Small intestine (tissue), 7 donors: ENCODE results near the gene SRSF11. TPM values are rescaled to one million over a fixed set of nuclear protein-coding genes. Genes with fewer than 3 reads are reported as not detected.

Experiments
- DNase-seq, 2 donors: peaks; one replicate each; pipeline versions ENCODE4 v3.0.0 to v3.0.0-alpha.2; 2013
- FAIRE-seq: peaks from 2 replicates; lab custom pipeline; 2012; peaks lifted over from hg19 to GRCh38; lab: Jason Lieb, UNC
- H3K27ac ChIP-seq, 3 donors: one replicate each; pipeline ENCODE4 v1.5.1; 2013; ENCODE audit warnings: low read length in 2 of 3, mild to moderate bottlenecking in 2 of 3, control low read depth in 1 of 3, inconsistent platforms in 1 of 3, low read depth in 1 of 3, moderate library complexity in 1 of 3
- H3K27me3 ChIP-seq, 3 donors: one replicate each; pipeline ENCODE4 v1.6.1; 2013; ENCODE audit warnings: low read length in 3 of 3, inconsistent platforms in 1 of 3; ENCODE audit not compliant: control insufficient read depth in 3 of 3, insufficient read depth in 3 of 3
- H3K36me3 ChIP-seq, 3 donors: one replicate each; pipeline ENCODE4 v1.6.1; 2013; ENCODE audit warnings: low read length in 3 of 3, inconsistent platforms in 1 of 3, low read depth in 1 of 3, mild to moderate bottlenecking in 1 of 3, moderate library complexity in 1 of 3; ENCODE audit not compliant: control insufficient read depth in 3 of 3, insufficient read depth in 2 of 3
- H3K4me1 ChIP-seq, 3 donors: one replicate each; pipeline ENCODE4 v1.6.1; 2013; ENCODE audit warnings: low read length in 2 of 3, inconsistent platforms in 1 of 3, low read depth in 1 of 3, mild to moderate bottlenecking in 1 of 3, moderate library complexity in 1 of 3; ENCODE audit not compliant: control insufficient read depth in 3 of 3, insufficient read depth in 2 of 3
- H3K4me3 ChIP-seq, 3 donors: one replicate each; pipeline ENCODE4 v1.5.1; 2013; ENCODE audit warnings: low read length in 3 of 3, control low read depth in 1 of 3, inconsistent platforms in 1 of 3, low read depth in 1 of 3, mild to moderate bottlenecking in 1 of 3, moderate library complexity in 1 of 3
- H3K9me3 ChIP-seq, 2 donors: one replicate each; pipeline ENCODE4 v1.6.1; 2013; ENCODE audit warnings: low read depth in 1 of 2, low read length in 1 of 2; ENCODE audit not compliant: control insufficient read depth in 2 of 2, insufficient read depth in 1 of 2
- WGBS, 3 donors: extraction: QIAGEN DNeasy Blood & Tissue Kit; methylation state at CpG; one replicate each; pipeline ENCODE4 v1.1.7; 2013; 5-methylcytosine and 5-hydroxymethylcytosine counted together
- polyA plus RNA-seq, 4 donors: library from polyadenylated mRNA; stranded (reverse) in 3 of 4; unstranded in 1 of 4; fragments of 200-250 nt in 3 of 4; fragments of 120-200 nt in 1 of 4; gene quantifications; one replicate each; pipeline versions ENCODE4 v1.2.1 to v1.2.3, GENCODE V29; 2013
- donor health status: healthy with polysubstance abuse.
- donor health status: control.
- donor health status: control.
- donor health status: Bipolar disorder and iron deficiency.
- donor health status: healthy.

Gene SRSF11
- polyA plus RNA-seq, 4 donors, result 67.3 to 283 (median 173) TPM

- H3K9me3 ChIP-seq, result no peaks in the 10 kb centered on the region
- H3K4me1 ChIP-seq, result no peaks in the 10 kb centered on the region
- no peak for FAIRE-seq
- H3K27ac ChIP-seq, result no peak overlapping the region
- no peaks in the 10 kb centered on the region for H3K27me3 ChIP-seq
- 64 to 100% (median 94%) methylated on average over 1 of the region's 1 CpG for WGBS, 3 donors
- H3K36me3 ChIP-seq, result peaks cover 0 to 3% (median 0%) of the 10 kb centered on the region in 3 donors
- no peak for DNase-seq
- no peak overlapping the region for H3K4me3 ChIP-seq
Measured at GRCh38 chr1:70256664-70257063, 35.5 kb downstream of the SRSF11 start.

- DNase-seq (no peak), FAIRE-seq (no peak)
- WGBS, 3 donors, result 85 to 94% (median 91%) methylated on average over 7 of the region's 7 CpGs
Measured at GRCh38 chr1:70264839-70265238, 43.7 kb downstream of the SRSF11 start.

DNA sequence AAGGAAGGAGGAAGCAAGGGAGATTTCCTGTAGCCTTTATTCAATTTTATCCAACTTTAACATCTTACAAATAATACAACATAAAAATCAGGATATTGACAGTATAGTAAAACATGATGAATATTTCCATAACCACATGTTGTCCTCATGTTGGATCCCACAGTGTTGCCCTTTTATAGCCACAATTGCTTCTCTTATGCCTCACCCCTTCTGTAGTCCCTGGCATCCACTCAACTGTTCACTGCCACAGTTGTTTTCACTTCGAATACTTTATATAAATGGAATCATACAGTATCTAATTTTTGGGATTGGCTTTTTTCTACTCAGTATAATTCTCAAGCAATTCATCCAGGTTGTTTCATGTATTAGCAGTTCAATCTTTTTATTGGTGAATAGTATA lies 44.8 kb downstream of the SRSF11 start:
- Histone ChIP-seq H3K36me3 (peaks cover 0 to 12% (median 0%) of the 10 kb centered on the region in 3 donors), H3K9me3 (peaks cover 0 to 7% of the 10 kb centered on the region in 2 donors), H3K27ac (no peak overlapping the region), H3K4me3 (no peak overlapping the region), H3K27me3 (no peaks in the 10 kb centered on the region), H3K4me1 (no peaks in the 10 kb centered on the region)
- FAIRE-seq (no peak), DNase-seq (no peak)
- 91 to 98% (median 97%) methylated on average over 1 of the region's 1 CpG for WGBS, 3 donors

More at GRCh38 chr1:70264839-70265238, 43.7 kb downstream of the SRSF11 start:
- Histone ChIP-seq H3K36me3 (peaks cover 0 to 9% (median 0%) of the 10 kb centered on the region in 3 donors), H3K27ac (no peak overlapping the region), H3K4me3 (no peak overlapping the region), H3K4me1 (no peaks in the 10 kb centered on the region), H3K9me3 (peaks cover 0 to 7% of the 10 kb centered on the region in 2 donors), H3K27me3 (no peaks in the 10 kb centered on the region)

DNA sequence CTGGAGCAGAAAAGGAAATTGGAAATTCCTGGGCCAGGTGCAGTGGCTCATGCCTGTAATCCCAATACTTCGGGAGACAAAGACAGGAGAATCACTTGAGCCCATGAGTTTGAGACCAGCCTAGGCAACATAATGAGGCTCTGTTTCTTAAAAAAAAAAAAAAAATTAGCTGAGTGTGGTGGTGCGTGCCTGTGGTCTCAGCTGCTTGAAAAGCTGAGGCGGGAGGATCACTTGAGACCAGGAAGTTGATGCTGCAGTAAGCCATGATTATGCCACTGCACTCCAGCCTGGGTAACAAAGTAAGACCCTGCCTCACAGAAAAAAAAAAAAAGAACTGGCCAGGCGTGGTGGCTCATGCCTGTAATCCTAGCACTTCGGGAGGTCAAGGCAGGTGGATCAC lies 56.7 kb downstream of the SRSF11 start:
- WGBS, 3 donors, result 89 to 97% (median 91%) methylated on average over 5 of the region's 5 CpGs
- no peak for DNase-seq
- Histone ChIP-seq H3K27ac (no peak overlapping the region), H3K4me1 (peaks cover 0 to 4% (median 0%) of the 10 kb centered on the region in 3 donors), H3K36me3 (peaks cover 2 to 26% (median 2%) of the 10 kb centered on the region in 3 donors), H3K4me3 (no peak overlapping the region), H3K27me3 (no peaks in the 10 kb centered on the region), H3K9me3 (no peaks in the 10 kb centered on the region)
- no peak for FAIRE-seq

DNA sequence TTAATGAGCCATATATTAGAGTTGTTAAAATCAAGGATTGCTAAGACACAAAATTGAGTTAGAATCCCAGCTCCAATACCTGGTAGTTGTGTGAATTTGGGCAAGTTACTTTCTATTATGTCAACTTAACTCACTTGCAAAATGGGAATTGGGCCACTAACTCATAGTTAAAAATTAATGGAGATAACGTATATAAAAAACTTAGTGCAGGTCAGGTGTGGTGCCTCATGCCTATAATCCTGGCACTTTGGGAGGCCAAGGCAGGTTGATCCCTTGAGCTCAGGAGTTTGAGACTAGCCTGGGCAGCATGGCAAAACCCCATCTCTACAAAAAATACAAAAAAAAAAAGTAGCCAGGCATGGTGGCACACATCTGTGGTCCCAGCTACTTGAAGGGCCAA lies 57.5 kb downstream of the SRSF11 start:
- WGBS, 3 donors, result 13 to 71% (median 37%) methylated on average over 1 of the region's 1 CpG

GRCh38 chr1:70284366-70284765 lies 63.2 kb downstream of the SRSF11 start:
- Histone ChIP-seq H3K36me3 (peaks cover 2 to 11% (median 3%) of the 10 kb centered on the region in 3 donors), H3K27ac (no peak overlapping the region), H3K4me1 (no peaks in the 10 kb centered on the region), H3K4me3 (no peak overlapping the region), H3K9me3 (no peaks in the 10 kb centered on the region), H3K27me3 (no peaks in the 10 kb centered on the region)
- DNase-seq (no peak), FAIRE-seq (peak; percentile 62)
- WGBS, 3 donors, result 96 to 98% (median 97%) methylated on average over 2 of the region's 2 CpGs

More for the DNA sequence above, 57.5 kb downstream of the SRSF11 start:
- no peaks in the 10 kb centered on the region for H3K9me3 ChIP-seq
- no peak for FAIRE-seq
- H3K27ac ChIP-seq, result no peak overlapping the region
- H3K4me1 ChIP-seq, result peaks cover 0 to 4% (median 0%) of the 10 kb centered on the region in 3 donors
- DNase-seq, result peak; percentile 14 to 22
- H3K4me3 ChIP-seq, result no peak overlapping the region
- H3K36me3 ChIP-seq, result peaks cover 2 to 24% (median 2%) of the 10 kb centered on the region in 3 donors
- no peaks in the 10 kb centered on the region for H3K27me3 ChIP-seq

GRCh38 chr1:70286453-70286852 lies 65.3 kb downstream of the SRSF11 start:
- H3K36me3 ChIP-seq, result peaks cover 3 to 22% (median 8%) of the 10 kb centered on the region in 3 donors
- H3K27me3 ChIP-seq, result no peaks in the 10 kb centered on the region
- H3K27ac ChIP-seq, result no peak overlapping the region
- DNase-seq, result no peak
- WGBS, 3 donors, result 84 to 92% (median 91%) methylated on average over 5 of the region's 5 CpGs
- no peak for FAIRE-seq
- H3K9me3 ChIP-seq, result no peaks in the 10 kb centered on the region
- H3K4me3 ChIP-seq, result no peak overlapping the region
- no peaks in the 10 kb centered on the region for H3K4me1 ChIP-seq

- FAIRE-seq (no peak), DNase-seq (no peak)
- Histone ChIP-seq H3K36me3 (peaks cover 3 to 23% (median 9%) of the 10 kb centered on the region in 3 donors), H3K27me3 (no peaks in the 10 kb centered on the region), H3K4me3 (no peak overlapping the region), H3K4me1 (no peaks in the 10 kb centered on the region), H3K27ac (no peak overlapping the region), H3K9me3 (no peaks in the 10 kb centered on the region)
Measured at GRCh38 chr1:70288166-70288565, 67.0 kb downstream of the SRSF11 start.

DNA sequence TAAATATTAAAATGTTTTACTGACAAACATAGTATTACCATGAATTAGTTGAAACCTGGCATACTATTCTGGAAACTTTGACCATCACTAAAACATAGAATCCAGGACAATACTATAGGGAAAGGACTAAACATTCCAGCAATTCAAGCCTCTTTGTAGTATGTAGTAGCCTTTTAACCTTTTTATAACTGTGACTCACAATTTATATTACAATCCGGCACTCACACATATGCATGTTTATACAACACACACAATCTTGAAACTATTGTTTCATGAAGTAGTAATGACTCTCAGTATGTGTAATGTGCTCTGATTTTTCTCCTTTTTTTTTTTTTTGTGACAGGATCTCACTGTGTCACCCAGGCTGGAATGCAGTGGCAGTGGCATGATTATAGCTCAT lies 69.0 kb downstream of the SRSF11 start:
- Histone ChIP-seq H3K9me3 (no peaks in the 10 kb centered on the region), H3K27me3 (no peaks in the 10 kb centered on the region), H3K36me3 (peaks cover 5 to 23% (median 12%) of the 10 kb centered on the region in 3 donors), H3K27ac (no peak overlapping the region), H3K4me3 (no peak overlapping the region), H3K4me1 (no peaks in the 10 kb centered on the region)
- WGBS, 3 donors, result 47 to 71% (median 67%) methylated on average over 1 of the region's 1 CpG
- no peak for FAIRE-seq
- DNase-seq, result no peak
